HK-2 (cell line): Measurements from ENCODE around the gene MT1E.
"Not testable (repeated sequence)": the region's sequence is repeated elsewhere in the genome, so short reads cannot be mapped to it uniquely, and the experiment has no call there.

ENCODE experiments used
- DNase-seq: peaks from one replicate; pipeline ENCODE4 v3.0.0-alpha.2; 2018; ENCODE audit not compliant: unreplicated experiment

Gene MT1E

DNA sequence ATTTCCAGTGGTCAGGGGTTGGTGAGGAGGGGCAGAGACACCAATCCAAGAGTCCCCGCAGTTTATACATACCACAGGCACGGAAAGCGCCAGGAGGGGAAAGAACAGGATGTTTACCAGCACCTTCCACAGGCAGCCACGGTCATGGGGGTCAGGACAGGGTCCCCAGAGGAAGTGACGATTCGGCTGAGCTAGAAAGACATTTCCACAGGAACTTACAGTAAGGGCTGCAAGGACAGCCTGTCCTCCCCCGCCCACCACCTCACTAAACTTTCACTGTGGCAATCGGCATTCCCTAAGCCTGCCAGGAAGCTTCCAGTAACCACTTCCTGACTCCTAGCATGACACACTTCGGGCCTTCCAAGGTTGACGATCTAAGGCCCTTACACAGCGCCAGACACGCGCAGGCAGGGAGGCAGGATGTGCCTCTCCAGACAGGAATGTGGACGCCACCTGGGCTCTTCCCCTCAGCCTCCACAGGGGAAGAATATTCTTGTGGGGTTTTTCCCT lies 18.4 kb upstream of the MT1E start:
- DNase-seq = peak; percentile 94

DNA sequence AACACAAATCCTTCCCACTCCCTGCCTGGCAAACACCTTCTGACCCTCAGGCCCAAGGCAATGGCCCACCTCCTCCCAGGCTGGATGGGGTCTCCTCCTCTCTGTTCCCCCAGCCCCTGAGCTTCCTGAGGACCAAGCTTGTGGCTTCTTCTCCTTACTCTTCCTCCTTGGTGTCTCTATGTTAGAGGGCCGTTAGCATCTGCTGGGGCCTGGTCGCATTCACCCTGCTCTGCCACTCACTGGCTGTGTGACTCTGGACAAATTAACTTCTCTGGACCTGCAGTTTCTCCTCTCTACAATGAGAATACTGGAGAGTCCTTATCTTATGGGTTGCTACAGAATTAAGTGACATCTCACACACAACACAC lies 17.9 kb upstream of the MT1E start:
- DNase-seq = no peak

DNA sequence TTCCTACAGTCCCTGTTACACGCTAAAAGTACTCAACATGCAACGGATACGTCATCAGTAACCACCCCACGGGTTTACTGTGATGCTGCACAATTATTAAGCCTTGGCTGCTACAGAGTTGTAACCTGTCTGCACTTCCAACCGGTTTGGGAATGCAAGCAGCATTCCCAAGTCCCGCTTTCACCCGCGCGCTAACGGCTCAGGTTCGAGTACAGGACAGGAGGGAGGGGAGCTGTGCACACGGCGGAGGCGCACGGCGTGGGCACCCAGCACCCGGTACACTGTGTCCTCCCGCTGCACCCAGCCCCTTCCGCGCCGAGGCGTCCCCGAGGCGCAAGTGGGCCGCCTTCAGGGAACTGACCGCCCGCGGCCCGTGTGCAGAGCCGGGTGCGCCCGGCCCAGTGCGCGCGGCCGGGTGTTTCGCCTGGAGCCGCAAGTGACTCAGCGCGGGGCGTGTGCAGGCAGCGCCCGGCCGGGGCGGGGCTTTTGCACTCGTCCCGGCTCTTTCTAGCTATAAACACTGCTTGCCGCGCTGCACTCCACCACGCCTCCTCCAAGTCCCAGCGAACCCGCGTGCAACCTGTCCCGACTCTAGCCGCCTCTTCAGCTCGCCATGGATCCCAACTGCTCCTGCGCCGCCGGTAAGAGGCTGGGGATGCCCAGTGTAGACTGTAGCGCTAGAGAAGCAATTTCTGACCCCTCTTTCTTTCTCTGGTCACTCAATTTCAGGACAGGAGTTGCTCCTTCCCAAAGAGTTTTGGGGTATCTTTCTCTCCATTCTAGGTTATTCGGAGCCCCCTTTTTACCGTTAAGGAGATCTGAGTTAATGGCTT lies 17.3 kb upstream of the MT1E start, which contains the start of gene MT2A:
TSS of gene MT2A (plus strand) at position 542 of the 833 bp plus-strand sequence. CDS start at position 614, 72 bp downstream.
- DNase-seq = peak; percentile 96

DNA sequence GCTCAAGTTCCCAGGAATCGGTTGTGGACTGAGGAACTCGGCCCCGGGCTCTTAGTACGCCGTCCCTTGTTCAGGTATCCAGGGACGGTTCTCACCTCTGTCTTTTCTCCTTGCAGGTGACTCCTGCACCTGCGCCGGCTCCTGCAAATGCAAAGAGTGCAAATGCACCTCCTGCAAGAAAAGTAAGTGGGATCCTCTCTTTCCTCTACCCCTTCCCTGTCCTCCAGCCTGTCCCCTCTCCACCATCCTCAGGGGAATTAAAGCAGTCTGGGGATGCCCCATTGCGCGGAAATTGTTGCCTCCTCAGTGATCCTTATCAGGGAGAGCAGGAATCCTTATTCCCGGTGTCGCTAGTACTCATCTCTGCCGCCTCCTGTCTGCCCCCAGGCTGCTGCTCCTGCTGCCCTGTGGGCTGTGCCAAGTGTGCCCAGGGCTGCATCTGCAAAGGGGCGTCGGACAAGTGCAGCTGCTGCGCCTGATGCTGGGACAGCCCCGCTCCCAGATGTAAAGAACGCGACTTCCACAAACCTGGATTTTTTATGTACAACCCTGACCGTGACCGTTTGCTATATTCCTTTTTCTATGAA lies 16.6 kb upstream of the MT1E start:
- DNase-seq = peak; percentile 34

DNA sequence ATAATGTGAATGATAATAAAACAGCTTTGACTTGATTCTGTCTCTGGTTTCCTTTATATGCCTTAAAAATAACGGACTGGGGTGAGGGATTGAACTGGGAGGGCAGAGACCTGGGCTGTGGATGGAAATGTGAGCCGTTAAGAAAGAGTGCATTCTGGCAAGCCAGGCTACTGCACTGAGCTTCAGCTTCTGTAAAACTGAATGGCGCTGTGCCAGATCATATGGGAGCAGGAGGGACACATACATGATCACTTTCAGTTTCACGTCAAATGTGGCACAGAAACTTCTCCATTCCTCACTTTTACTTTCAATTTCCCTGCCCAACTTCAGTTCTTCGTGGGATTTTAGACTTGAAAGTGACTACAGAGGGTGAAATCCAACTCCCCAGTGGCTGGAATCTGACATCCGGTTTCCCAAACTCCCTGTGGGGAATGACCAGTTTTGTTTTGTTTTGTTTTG lies 16.1 kb upstream of the MT1E start:
- peak; percentile 59 for DNase-seq

DNA sequence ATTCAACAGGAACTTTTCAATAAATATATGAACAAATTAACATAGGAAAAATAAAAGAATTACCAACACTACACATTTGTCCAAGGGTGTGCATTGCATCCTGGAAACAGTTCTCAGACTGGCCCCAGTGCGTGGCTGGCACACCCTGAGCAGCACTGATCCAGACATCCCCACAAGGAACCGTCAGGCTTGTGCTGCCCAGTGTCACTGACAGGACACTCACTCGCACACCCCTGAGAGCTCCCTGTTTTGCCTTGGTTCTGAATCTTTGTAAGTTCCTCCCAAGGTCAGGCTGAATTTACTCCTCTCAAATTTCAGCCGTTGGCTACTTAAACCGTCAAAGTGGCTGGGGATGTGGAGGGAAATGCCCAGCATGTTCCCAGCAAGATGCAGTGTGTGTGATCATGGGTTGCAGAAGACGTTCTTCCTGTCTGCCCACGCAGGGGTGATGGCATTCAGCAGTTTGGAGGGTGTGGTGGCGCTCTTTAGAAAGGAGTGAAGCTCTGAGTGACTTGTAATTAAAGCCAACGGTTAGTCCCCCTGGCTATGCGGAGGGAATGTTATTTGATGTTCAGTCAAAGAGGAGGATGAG lies 15.5 kb upstream of the MT1E start:
- DNase-seq = peak; percentile 82

DNA sequence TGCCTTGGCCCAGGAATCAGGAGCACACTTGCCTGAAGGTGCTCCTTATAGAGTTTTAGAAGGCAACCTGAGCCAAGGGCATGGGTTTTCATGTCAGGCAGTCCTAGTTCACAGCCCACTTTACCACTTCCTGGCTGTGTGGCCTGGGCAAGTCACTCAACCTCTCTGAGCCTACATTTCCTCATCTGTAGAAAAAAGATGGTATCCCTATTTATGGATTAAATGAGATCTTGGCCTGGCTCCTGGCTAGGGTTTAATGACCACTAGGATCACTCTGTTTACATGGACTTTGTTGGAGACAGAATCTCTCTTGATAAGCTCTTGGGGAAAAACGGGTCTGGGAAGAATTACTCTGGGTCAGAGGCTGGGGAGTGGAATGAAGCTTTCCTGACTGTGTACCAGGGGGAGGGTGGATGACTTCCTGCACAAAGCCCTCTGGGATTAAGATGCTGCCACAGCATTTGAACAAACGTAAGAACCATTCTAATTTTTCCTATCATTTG lies 14.9 kb upstream of the MT1E start:
- no peak for DNase-seq

DNA sequence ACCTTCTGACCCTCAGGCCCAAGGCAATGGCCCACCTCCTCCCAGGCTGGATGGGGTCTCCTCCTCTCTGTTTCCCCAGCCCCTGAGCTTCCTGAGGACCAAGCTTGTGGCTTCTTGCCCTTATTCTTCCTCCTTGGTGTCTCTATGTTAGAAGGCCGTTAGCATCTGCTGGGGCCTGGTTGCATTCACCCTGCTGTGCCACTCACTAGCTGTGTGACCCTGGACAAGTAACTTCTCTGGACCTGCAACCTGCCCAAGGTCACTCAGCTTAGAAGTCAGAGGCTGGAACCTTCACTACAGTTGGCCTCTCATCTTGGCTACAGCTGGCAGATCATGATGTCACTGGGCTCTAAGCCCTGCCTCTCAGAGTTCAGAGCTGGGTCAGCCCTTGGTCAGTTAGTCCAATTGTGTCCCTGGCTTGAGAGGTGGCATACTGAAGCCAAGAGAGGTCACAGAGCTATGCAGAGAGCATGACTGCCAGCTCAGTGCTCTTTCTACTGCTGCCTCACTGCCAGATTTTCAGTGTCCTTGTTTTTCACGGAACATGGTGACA lies 14.2 kb upstream of the MT1E start:
- peak; percentile 51 for DNase-seq

DNA sequence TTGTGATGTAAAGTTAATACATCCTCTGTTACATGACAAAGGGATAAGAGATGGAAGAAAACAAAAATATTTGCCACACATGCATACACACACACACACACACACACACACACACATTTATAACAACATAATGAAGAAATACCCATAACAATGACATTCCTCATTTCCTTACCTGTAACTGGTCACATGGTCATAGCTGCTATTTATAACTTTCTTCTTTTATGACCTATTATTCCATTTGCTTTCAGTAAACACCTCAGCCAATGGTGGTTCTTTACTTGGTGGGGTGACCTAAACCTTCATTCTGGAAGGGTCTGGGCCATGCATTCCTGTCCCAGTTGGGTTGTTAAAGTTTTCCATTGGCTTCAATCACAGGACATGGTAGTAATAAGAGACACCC lies 11.9 kb upstream of the MT1E start:
- DNase-seq = no peak

DNA sequence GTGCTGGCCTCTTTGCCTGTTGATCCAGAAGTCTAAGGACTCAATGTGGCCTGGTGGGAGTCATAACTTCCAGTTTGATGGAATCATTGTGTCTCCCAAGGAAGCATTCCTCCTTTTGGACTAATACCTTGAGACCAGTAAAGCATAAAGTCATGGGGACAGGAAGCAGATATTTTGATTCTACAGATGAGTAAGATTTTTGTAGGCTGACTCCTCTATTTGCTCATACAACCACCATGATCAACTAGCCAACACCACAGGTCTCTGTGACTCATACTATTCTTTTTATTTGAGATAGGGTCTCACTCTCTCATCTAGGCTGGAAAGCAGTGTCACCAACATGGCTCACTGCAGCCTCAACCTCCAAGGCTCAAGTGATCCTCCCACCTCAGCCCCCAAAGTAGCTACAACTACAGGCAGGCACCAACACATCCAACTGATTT lies 11.0 kb upstream of the MT1E start:
- peak; percentile 53 for DNase-seq

DNA sequence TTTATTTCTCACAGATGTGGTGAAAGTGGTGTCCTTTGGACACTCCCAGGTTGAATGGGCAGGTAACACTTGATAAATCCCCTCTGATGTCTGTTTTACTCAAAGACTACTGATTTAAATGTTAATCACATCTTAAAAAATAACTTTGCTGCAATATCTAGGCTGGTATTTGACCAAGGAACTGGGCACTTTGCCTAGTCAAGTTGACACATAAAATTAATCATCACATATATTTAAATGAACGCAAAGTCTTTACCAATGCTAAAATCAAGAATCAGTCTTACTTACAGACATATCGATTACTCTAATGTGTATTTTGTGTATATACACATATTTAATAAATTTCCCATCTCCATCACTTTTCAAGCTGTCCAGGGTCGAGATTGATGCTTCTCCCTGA lies 10.2 kb upstream of the MT1E start:
- DNase-seq = no peak

DNA sequence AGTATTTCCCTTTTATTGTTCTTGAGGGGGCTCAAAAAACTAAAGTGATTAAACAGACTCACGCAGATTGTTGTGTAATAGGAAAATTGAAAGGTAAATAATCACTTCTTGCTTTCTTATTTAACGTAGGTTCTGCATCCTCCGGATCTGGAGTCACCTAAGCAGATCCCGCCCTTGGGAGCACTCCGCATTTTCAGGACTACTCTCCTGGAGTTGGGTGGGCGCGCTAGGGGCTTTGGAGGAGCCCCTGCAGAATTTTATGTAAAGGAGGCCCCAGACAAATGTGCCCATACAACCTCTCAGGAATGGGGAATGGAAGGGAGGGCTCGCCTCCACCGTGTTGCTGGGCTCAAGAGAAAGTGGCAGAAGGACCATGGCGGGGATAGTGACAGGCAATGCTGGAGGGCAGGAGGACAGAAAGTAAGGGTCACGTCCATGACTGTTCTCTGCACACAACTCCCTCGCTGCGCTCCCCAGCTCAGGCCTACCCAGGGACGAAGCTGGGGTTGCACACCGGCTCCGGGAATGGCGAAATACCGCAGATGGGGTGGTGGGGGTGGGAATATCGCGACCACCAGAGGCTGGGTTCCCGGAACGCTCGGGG lies 8.9 kb upstream of the MT1E start:
- no peak for DNase-seq

DNA sequence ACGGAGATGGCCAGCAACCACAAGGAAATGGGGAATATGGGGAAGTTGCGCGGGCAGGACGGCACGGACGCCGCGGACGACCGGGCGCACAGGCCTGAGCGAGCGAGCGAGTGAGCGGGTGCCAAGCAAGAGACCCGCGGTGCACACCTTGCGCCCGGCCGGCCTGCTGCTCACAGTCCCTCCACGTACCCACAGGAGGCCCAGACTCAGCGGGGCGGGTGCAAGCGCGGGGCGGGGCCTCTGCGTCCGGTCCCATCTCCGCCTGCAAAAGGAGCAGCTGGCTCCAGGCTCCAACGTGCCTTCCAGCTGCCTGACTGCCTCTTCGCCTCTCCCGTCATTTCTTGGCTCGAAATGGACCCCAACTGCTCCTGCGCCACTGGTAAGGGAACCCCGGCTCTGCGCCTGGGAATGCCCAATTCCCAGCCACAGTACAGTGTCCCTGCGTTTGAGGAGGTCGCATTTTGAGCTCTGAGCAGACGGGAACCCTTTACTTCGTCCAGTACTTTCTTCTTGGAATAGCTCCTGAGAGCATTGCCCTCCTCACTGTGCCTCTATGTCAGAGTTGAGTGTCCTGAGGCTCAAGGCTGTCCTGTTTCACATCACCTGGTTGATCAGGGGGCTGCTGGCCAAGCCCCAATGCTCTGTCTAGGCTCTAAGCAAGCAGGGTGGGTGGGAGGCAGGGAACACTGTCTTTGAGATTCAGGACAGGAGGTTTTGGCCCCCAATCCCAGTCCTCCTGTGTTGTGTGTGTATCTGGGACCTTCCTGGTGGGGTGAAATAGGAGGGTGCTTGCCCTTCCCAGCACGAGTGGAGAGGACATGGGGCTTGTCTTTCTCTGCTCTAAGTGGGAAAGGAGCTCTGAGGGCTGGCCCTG lies 8.1 kb upstream of the MT1E start:
- DNase-seq = no peak

DNA sequence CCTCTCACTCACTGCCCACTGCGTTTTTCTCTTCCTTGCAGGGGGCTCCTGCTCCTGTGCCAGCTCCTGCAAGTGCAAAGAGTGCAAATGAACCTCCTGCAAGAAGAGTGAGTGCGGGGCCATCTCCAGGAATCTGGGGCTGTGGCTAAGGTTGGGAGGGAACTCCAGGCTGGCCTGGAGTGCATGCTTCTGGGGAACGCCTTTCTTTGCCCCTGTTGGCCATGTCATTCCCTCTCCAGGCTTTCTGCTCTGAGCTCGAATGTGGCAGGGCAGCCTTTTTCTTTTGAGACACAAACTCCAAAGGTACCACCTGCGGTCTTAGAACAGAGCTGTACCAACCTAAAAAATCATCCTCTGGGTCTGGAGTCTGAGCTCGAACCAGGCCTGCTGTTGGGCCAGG lies 7.4 kb upstream of the MT1E start:
- DNase-seq = no peak

DNA sequence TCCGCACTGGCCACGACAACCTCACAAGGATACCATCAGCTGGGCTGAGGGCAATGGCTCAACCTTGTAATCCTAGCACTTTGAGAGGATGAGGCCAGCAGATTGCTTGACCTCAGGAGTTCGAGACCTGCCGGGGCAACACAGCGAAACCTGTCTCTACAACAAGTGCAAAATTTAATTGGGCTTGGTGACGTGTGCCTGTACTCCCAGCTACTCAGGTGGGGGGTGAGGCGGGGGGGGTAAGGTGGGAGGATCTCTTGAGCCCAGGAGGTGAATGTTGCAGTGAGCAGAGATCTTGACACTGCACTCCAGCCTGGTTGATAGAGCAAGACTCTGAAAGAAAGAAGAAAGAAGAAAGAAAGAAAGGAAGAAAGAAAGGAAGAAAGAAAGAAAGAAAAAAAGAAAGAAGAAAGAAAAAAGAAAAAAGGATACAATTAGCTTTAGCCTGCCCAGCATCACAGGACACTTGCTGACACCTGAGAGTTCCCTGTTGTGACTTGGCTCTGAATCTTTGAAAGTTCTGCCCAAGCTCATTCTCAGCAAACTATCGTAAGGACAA lies 5.2 kb upstream of the MT1E start:
- DNase-seq = no peak

DNA sequence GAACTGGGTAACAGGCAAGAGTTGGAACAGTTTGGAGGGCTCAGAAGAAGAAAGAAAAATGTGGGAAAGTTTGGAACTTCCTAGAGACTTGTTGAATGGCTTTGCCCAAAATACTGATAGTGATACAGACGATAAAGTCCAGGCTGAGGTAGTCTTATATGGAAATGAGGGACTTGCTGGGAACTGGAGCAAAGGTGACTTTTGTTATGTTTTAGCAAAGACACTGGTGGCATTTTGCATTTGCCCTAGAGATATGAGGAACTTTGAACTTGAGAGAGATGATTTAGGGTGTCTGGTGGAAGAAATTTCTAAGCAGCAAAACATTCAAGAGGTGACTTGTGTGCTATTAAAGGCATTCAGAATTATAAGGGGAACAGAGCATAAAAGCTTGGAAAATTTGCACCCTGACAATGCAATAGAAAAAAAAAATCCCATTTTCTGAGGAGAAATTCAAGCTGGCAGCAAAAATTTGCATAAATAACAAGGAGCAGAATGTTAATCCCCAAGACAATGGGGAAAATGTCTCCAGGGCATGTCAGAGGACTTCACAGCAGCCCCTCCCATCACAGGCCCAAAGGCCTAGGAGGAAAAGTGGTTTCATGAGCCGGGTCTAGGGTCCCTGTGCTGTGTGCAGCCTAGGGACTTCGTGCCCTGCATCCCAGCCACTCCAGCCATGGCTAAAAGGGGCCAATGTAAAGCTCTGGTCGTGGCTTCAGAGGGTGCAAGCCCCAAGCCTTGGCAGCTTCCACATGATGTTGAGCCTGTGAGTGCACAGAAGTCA lies 3.7 kb upstream of the MT1E start:
- DNase-seq = not testable (repeated sequence)

DNA sequence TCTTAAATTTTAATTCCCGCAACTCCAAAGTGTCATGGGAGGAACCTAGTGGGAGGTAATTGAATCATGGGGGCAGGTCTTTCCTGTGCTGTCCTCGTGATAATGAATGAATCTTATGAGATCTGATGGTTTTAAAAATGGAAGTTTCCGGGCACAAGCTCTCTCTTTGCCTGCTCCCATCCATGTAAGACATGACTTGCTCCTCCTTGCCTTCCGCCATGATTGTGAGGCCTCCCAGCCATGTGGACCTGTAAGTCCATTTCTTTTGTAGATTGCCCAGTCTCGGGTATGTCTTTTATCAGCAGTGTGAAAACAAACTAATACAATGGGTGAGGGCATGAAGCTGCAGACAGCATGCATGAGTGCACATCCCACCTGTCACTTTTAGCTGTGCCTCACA lies 2.4 kb upstream of the MT1E start:
- not testable (repeated sequence) for DNase-seq

DNA sequence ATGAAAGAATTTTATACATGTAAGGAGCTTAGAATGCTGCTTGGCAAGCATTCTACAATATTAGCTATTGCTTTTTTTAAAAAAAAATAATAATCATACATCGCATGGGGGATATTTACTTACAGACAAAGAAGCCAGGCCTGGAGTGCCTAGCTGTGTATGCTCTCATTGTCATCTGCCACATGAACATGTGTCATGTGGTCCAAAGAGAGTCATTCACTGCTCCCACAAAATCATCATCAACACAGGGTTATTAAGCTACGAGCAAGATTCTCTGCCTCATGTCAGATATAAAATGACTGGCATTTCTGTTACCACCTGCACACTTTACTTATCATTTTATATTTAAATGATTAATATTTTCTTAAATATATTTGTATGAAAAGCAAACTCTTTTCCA lies 1.9 kb upstream of the MT1E start:
- DNase-seq = no peak

DNA sequence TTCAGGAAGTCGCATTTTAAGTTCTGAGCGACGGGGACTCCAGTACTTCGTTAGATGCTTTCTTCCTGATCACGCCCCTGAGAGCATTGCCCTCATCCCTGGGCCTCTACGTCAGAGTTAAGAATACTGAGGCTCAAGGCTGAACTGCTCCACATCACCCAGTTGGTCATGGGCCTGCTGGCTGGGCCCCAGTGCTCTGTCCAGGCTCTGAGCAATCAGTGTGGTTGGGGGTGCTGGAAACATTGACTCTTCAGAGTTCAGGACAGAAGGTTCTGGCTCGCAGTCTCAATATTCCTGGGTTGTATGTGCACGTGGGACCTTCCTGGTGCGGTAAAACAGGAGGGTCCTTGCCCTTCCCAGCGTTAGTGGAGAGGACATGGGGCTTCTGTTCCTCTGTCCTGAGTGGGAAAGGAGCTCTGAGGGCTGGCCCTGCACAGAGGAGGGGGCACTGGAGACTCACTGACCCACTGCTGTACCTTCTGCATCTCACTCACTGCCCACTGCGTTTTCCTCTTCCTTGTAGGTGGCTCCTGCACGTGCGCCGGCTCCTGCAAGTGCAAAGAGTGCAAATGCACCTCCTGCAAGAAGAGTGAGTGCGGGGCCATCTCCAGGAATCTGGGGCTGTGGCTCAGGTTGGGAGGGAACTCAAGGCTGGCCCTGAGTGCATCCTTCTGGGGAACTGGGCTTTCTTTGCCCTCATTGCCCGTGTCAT lies 518 bp downstream of the MT1E start:
- peak; percentile 41 for DNase-seq
